GM18861 (cell line): Measurements from ENCODE around the gene GLIPR2.
"Not testable (repeated sequence)": the region's sequence is repeated elsewhere in the genome, so short reads cannot be mapped to it uniquely, and the experiment has no call there.

Experiments used
- ATAC-seq: cut with Tn5 transposase; IDR thresholded peaks from one replicate; pipeline ENCODE4 v1.9.1; 2021; ENCODE audit not compliant: unreplicated experiment

The GLIPR2 gene

DNA sequence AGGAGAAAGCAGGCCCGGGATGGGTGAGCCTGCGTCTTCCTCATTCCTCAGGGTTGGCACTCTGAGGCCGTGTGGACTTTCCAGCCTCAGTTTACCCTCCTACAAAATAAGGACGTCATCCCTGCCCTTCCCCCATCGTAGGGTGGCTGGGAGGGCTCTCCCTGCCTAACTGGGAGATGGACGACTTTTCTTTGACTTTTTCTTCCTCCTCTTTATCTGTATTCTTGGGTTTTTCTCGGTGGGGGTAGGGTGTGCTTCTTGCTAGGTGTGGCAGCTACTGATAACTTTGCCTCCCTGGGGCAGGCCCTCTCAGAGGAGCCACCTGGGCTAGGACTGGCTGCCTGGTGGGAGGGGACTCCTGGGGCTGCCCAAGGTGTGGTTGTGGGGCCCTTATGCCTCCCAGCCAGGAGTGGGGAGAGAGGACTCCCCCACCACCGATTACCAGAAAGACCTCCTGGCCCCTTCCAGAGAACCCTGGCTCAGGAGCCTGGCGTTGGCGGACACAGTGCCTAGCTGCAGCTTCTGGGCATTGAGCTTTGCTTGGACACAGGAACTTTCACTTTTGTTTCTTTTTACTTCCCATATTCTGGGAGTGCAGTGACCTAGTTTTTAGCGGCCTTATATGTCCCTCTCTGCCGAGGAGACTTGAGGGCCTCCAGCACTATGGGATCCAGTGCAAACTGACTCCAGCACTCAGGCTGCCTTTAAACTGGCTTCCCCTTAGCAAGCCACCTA, 6.1 kb downstream of the GLIPR2 start:
- no peak for ATAC-seq

DNA sequence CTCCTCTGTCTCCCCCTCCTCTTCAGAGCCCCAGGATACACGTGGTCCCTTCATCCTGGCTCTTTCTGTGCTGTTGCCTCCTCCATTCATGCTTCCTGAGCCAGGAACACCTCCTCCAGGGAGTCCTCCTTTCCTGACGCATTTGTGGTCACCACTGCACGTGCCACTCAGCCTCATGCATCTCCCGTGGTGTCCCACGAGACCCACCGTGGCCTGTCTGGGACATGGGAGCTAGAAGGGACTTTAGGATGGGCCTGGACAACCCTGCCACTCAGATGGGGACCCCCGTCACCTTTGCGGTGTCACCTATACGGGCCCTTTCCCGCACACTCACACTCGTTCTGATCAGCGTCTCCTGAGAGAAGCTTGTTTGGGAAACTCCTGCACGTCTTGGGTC, 6.7 kb downstream of the GLIPR2 start:
- ATAC-seq = no peak

DNA sequence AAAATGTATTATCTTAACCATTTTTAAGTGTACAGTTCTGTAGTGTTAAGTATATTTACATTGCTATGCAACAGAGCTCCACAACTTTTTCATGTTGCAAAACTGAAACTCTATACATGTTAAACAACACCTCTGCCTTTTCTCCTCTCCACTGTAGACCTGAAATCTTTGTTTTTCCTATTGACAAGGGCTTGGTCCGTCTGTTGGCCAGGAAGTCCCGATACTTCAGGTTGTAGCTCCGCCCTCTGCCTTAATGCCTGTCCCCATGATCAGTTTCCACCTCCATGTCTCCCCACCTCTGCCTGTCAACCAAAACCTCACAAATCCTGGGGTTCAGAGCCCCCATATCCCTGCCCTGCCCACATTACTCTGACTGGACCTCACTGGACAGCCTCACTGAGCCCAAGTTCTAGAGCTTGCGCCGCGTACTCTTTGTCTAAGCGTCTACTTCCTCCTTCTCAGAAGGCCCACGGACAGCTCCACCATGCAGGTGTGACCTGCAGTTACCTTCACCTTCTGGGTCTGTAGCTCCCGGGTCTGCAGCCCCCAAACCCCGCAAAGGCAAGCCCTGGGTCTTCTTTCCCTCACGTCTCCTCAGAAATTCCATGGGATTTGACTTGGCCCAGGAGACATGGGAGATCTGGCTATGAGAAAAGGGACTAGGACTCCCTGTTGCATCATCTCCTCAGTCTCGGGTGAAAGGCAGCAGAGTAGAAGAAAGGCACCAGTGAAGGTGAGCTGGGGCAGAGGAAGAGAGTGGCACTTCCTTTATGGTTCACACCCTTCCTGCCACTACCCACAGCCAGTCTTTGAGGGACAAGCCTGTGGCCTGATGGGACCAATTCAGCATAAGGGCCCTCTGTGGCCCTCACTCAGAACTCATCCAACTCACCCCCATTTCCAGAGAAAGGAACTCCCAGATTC, 8.0 kb downstream of the GLIPR2 start:
- ATAC-seq = no peak

DNA sequence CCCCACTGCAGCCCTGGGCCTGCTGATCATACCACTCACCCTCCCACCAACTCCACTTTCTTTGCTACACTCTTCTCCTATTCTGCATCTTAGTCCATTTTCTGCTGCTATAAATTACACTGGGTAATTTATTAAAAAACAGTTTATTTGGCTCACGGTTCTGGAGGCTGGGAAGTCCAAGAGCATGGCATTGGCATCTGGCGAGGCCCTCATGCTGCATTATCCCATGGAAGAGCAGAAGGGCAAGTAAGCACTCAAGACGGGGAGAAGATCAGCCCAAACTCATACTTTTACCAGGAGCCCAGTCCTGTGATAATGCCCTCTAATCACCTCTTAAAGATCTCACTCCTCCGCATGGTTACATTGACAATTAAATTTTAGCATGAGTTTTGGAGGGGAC, 9.4 kb downstream of the GLIPR2 start:
- ATAC-seq = no peak

DNA sequence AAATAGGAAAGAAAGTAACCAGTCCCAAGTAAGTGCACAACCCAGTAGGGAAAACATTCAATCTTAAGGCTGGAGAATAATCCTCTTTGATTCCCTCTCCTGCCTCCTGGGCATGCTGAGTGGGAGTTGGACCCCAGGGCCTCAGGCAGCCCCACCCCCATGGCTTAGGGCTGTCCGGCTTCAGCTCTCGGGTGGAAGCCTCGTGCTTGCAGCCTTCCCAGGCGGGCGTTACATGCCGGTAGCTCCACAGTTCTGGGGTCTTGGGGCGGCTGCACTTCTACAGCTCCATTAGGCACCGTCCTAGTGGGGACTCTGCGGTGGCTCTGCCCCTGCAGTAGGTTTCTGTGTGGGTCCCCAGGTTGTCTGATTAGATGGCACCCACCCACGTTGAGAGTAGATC, 10.1 kb downstream of the GLIPR2 start:
- no peak for ATAC-seq

DNA sequence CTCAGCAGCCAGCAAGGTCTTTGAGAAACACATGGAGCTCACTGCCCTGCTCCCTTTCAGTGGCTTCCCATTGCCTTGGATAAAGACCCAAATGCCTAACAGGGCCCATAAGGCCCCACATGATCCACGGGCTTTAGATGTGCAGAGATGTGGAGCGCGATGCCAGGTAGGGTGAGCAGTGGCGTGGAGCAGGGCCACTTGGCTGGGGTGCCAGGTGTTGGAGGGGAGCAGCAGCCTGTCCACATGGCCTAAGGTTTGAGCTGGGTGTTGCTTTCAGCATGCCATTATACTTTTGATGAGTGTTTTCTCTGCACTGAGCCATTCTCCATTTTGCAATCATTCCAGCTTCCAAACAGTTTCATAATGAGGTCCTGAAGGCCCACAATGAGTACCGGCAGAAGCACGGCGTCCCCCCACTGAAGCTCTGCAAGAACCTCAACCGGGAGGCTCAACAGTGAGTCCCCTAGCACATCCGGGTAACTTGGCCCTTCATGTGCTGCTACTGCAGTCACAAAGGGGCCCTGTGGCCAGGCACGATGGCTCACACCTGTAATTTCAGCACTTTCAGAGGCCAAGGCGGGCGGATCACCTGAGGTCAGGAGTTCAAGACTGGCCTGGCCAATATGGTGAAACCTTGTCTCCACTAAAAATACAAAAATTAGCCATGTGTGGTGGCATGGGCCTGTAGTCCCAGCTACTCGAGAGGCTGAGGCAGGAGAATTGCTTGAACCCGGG, 11.1 kb downstream of the GLIPR2 start:
- no peak for ATAC-seq

DNA sequence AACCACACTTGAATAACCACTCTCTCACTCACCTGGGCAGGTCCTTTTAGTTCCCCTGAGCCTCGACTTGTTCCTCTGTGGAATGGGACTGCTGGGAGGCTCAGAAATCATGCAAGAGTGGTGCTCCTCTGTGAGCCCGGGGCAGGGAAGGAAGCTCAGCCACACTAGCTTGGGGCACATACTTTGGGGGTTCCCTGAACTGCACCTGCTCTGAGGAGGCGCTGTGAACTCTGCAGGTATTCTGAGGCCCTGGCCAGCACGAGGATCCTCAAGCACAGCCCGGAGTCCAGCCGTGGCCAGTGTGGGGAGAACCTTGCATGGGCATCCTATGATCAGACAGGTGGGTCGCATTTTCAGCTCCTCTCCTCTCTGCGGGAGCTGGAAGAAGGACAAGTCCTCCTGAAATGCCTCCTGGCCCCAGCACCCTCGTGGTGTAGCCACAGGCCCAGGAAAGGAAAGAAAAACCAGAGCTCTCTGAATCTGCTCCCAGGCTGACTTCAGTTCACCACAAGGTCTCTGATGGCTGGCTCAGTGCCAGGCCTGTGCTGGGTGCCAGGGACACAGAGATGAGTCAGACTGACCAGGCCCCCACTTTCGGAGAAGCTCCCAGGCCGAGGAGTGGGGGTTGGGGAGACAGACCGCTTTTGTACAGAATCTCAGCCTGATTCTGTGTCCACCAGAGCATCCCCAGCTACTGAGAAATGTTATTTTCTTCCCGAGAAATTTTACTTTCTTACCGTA, 11.9 kb downstream of the GLIPR2 start:
- peak; percentile 62 for ATAC-seq

DNA sequence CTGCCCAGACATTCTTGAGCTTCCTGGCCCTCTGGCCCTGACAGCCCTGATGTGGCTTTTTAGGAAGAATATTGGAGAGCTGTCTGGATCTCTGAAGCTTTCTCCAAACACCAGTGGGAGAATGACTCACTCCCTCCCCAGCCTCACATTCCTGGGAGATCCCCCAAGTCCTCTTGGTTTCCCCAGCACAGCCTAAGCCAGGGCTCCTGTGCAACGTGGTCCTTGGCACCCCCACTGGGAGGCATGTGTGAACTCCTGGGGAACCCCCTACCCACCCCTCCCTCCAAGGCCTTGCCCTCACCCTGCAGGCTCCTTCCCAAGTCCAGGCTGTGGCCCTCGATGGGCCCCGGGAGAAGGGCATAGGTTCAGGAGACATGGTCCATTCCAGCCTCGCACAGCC, 12.7 kb downstream of the GLIPR2 start:
- no peak for ATAC-seq

DNA sequence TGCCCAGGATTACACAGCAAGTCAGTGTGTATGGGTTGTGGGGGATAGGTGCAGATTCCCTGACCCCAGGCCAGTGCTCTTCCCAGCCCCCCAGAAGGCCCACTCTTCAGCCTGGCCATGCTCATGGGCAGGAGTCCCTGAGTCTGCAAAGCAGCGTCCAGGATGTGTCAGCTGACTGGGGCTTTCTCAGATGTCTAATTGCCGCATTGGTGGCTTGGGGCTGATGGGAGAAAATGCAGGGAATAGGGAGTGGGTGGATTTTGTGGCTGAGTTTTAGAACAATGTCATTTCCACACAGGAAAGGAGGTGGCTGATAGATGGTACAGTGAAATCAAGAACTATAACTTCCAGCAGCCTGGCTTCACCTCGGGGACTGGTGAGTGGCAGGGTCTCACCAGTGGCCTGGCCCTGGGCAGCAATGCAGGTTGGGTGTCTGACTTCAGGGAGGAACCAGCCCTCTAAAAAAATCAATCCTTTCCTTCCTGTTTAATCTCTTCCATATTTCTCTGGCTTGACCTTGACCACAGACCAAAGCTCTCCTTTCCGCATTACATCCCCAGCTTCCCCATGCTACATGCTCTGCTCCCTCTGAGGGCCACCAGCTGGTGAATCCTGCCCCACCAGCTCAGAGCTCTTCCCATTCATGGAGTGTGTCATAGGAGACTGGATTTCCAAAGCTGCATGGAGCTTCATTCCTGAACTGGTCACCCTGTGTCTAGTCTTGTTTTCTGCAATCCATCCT, 14.2 kb downstream of the GLIPR2 start:
- no peak for ATAC-seq

DNA sequence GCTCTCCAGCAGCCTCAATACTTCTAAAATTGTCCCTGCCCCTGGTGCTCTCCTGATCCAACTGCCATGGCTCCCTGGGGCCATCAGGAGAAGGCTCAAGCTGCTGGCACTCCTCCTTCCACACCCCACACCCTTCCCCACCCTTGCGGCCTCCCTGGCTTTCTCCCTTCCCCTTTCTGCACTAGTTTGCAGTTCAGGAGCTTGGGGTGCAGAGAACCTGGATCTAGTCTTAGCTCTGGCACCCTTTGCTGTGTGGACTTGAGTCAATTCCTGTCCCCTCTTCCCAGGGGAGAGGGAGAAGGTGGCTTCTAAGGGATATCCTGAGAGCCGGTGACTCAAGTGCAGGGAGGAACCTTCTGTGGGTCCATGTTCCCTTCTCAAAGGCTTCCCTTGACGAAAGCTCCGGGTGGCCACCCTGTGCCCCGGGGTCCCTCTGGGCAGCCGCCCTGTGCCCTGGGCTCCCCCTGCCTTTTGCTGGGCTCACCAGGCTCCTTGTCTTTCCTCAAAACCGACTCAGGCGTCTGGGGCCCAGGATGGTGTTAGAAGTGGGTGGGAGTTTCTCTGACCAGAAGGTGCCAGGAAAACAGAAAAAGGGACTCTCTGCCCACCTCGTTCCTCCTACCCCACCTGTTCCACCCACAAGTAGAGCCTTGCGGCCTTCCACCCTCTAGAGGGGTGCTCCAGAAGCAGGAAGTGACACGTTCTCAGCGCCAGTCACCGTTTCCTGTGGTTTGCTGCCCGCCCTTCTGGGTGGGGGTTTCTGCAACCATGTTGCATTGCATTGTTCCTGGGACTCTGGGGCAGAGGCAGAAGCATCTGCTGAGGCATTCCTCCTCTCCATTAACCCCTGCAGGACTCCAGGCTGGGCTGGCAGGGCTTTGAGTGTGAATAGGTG, 15.0 kb downstream of the GLIPR2 start:
- ATAC-seq = peak; percentile 83

DNA sequence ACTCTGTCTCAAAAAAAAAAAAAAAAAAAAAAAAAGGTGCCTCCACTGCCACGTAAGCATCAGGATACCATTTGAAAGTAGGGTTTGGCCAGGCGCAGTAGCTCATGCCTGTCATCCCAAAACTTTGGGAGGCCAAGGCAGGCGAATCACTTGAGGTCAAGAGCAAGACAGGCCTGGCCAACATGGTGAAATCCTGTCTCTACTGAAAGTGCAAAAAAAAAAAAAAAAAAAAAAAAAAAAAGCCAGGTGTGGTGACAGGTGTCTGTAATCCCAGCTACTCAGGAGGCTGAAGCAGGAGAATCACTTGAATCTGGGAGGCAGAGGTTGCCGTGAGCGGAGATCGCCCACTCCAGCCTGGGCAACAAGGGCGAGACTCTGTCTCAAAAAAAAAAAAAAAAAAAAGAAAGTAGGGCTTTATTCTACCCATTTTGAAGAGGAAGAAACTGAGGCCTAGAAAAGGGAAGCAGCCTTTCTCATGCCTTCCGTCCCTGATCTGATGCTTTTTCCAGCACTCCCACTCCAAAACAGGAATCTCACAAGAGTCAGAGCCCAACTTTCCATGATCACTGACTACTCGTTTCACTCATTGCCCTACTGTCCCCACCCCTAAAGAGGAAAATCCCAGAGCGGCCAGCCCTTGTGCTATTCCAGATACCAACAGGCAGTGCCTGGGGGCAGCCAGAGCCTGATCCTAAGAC, 16.4 kb downstream of the GLIPR2 start:
- ATAC-seq = no peak

DNA sequence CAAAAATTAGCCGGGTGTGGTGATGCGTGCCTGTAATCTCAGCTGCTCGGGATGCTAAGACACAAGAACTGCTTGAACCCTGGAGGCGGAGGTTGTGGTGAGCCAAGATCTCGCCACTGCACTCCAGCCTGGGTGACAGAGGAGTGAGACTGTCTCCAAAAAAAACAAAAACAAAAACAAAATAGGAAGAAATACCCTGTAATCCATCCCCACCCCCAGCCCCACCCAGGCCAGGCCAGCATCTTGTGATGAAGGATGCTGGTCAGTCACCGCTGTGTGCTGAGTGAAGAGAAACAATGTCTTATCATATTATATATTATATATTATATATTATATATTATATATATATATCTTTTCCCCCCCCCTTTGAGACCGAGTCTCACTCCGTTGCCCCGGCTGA, 17.2 kb downstream of the GLIPR2 start:
- ATAC-seq = no peak

DNA sequence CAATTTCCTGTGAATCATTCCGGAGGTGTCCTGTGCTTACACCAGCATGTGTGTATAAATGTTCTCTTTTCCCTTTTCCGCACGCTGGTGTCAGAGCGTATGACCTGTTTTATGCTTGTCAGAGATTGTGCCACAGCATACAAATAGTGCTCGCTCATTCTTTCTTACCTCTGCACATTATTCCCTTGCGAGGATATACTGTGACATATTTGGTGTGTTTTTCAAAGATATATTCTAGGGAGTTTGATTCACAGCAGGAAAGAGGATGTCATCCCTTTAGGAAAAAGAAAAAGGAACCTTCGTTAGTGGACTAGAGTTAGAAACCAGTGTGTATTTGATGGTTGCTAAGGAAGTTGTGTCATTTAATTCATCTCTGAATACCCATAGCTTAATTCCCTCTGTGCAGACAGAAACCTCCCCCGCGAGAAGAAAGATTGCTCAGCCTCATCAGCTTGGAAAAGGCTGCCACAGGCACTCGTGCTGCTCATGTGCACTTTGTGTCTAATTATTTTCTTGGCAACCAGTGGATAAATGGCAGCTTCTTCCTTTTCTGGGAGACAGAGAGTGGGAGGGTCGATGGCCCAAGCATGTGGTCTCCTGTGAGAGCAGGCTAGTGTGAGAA, 17.9 kb downstream of the GLIPR2 start:
- ATAC-seq = no peak

DNA sequence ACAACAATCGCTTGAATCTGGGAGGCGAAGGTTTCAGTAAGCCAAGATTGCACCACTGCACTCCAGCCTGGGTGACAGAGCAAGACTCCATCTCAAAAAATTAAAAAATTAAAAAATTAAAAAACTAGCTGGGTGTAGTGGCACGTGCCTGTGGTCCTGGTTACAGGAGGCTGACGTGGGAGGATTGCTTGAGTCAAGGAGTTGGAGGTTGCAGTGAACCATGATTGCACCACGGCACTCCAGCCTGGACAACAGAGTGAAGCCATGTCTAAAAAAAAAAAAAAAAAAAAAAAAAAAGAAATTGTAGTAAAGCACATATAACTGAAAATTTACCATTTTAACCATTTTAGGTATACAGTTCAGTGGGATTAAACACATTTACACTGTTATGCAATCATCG, 19.6 kb downstream of the GLIPR2 start:
- no peak for ATAC-seq

DNA sequence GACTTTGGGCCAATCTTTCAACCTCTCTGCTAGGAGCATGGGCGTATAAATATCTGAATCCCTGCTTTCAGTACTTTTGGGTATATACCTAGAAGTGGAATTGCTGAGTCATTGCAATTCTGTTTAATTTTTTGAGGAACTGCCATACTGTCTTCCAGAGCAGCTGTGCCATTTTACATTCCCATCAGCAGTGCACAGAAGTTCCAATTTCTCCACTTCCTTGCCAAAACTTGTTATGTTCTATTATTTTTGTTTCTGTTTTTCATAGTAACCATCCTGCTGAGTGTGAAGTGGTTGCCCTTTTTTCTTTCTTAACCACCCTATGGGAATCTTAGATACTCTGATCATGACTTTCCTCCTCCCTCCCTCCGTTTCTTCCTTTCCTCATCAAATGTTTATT, 21.6 kb downstream of the GLIPR2 start:
- ATAC-seq = no peak

DNA sequence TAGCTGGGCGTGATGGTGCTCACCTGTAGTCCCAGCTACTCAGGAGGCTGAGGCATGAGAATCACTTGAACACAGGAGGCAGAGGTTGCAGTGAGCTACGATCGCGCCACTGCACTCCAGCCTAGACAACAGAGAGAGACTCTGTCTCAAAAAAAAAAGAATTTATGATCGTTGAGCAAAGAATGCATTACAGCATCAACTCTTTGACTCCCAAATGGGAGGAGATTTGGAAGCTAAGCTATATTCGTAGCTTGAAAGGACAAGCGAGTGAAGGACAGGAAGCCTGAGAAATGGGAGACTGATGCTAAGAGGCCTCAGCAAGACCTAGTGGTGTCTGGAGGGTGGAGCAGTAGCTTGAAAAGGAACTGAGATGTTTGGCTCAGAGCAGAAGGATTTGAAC, 22.4 kb downstream of the GLIPR2 start:
- no peak for ATAC-seq

DNA sequence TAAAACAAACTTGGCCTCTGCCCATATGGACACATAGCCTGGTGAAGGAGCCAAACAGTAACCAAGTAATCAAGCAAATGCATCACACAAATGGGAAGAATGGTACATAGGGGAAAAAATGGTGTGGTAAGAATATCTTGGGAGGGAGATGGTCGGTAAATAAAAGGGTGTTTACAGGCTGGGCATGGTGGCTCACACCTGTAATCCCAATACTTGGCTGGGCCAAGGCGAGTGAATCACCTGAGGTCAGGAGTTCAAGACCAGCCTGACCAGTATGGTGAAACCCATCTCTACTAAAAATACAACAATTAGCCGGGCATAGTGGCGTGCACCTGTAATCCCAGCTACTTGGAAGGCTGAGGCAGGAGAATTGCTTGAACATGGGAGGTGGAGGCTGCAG, 23.0 kb downstream of the GLIPR2 start:
- ATAC-seq = not testable (repeated sequence)

DNA sequence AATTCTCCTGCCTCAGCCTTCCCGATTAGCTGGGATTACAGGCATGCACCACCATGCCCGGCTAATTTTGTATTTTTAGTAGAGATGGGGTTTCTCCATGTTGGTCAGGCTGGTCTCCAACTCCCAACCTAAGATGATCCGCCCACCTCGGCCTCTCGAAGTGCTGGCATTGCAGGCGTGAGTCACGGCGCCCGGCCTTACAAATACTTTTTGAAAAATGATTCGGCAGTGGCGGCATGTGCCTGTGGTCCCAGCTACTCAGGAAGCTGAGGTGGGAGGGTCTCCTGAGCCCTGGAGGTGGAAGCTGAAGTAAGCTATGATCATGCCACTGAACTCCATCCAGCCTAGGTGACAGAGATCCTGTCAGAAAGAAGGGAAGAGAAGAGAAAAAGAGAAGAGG, 23.6 kb downstream of the GLIPR2 start:
- not testable (repeated sequence) for ATAC-seq
